Prostate gland (tissue), 2 donors: ENCODE measurements around the gene ANO6. TPM values are rescaled to one million over a fixed set of nuclear protein-coding genes. Genes with fewer than 3 reads are reported as not detected.

Source experiments
- DNase-seq: peaks from one replicate; pipeline ENCODE4 v3.0.0-alpha.2; 2019; ENCODE audit warnings: low spot score
- H3K27ac ChIP-seq, 2 donors: fragments of 200-600 bp; sonication (generic); 2 replicates each; pipeline ENCODE4 v1.5.1; 2017 to 2019
- H3K27me3 ChIP-seq: fragments of 200-600 bp; sonication (generic); replicated peaks from 2 replicates; pipeline ENCODE4 v1.5.1; 2019; ENCODE audit not compliant: insufficient read depth
- H3K36me3 ChIP-seq, 2 donors: fragments of 200-600 bp; sonication (generic); 1 replicate in 1 of 2; 2 replicates in 1 of 2; pipeline versions ENCODE4 v1.5.1 to v1.8.1; 2017 to 2019
- H3K4me1 ChIP-seq: fragments of 200-600 bp; sonication (generic); replicated peaks from 2 replicates; pipeline ENCODE4 v1.5.1; 2019
- H3K4me3 ChIP-seq, 2 donors: fragments of 200-600 bp; sonication (generic); 2 replicates each; pipeline ENCODE4 v1.5.1; 2017 to 2019
- H3K9me3 ChIP-seq: fragments of 200-600 bp; sonication (generic); 2 replicates; pipeline ENCODE4 v1.5.1; 2017
- POLR2A ChIP-seq: fragments of 450-650 bp; IDR thresholded peaks from one replicate; pipeline ENCODE4 v1.6.1; 2016; ENCODE audit warnings: antibody characterized with exemption, mild to moderate bottlenecking
- POLR2AphosphoS5 ChIP-seq: sonication (generic); formaldehyde crosslinking; IDR thresholded peaks from one replicate; pipeline ENCODE4 v1.6.1; 2017; ENCODE audit warnings: antibody characterized with exemption
- WGBS: methylation state at CpG from one replicate; pipeline ENCODE4 v1.1.5; 2018; 5-methylcytosine and 5-hydroxymethylcytosine counted together
- intact Hi-C: fragments of 100-400 bp; cut with DNase I; formaldehyde crosslinking; loops from one replicate; pipeline ENCODE4 v1.14.2; 2022
- total RNA-seq, 2 donors: library from RNA; depleted of rRNA; stranded (reverse); fragments of >200 nt; gene quantifications; one replicate each; pipeline ENCODE4 v1.1.0, GENCODE V29; 2016
- TF ChIP-seq, protein P1 (sequence below), 4 experiments: fragments of 200-600 bp in 2 of 4; fragments of 450-650 bp in 2 of 4; sonication (generic) in 2 of 4; IDR thresholded peaks; 1 replicate in 3 of 4; 2 replicates in 1 of 4; pipeline ENCODE4 v1.5.1; 2016 to 2019; ENCODE audit warnings: antibody characterized with exemption in 4 of 4, mild to moderate bottlenecking in 2 of 4, moderate library complexity in 2 of 4

The ANO6 gene
- total RNA-seq, 2 donors from 2014 or later, result 36.8 to 78.8 TPM

DNA sequence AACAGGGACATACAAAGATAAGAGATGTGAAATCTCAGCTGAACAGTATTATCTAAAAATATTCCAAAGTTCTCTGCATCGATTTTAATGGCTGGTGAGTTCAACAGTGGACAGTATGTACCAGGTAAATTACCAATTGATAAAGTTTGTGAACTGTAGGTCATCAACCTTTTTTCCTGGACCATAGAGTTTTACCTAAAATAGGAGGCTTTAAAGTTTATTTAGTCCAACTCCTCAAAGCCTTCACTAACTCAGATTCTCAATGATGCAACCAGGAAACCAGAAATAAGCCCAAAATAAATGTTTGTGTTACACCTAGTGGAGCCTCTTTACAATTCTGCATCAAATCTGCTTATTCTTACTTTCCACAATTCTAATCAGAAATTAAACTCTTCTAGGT is 205.8 kb downstream of the ANO6 start:
- 89% methylated on average over 1 of the region's 1 CpG for WGBS
- Histone ChIP-seq H3K4me1 (no peaks in the 10 kb centered on the region), H3K27ac (no peak overlapping the region), H3K27me3 (no peaks in the 10 kb centered on the region), H3K9me3 (no peaks in the 10 kb centered on the region), H3K4me3 (no peak overlapping the region), H3K36me3 (peaks cover 0 to 3% of the 10 kb centered on the region in 2 donors)
- TF ChIP-seq POLR2AphosphoS5 (no peak), POLR2A (no peak)
- TF ChIP-seq, protein P1, sequence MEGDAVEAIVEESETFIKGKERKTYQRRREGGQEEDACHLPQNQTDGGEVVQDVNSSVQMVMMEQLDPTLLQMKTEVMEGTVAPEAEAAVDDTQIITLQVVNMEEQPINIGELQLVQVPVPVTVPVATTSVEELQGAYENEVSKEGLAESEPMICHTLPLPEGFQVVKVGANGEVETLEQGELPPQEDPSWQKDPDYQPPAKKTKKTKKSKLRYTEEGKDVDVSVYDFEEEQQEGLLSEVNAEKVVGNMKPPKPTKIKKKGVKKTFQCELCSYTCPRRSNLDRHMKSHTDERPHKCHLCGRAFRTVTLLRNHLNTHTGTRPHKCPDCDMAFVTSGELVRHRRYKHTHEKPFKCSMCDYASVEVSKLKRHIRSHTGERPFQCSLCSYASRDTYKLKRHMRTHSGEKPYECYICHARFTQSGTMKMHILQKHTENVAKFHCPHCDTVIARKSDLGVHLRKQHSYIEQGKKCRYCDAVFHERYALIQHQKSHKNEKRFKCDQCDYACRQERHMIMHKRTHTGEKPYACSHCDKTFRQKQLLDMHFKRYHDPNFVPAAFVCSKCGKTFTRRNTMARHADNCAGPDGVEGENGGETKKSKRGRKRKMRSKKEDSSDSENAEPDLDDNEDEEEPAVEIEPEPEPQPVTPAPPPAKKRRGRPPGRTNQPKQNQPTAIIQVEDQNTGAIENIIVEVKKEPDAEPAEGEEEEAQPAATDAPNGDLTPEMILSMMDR (IDR thresholded peaks at IDR 0.05), result no peak
- intact Hi-C loops, result no loop called here
- DNase-seq, result no peak

DNA sequence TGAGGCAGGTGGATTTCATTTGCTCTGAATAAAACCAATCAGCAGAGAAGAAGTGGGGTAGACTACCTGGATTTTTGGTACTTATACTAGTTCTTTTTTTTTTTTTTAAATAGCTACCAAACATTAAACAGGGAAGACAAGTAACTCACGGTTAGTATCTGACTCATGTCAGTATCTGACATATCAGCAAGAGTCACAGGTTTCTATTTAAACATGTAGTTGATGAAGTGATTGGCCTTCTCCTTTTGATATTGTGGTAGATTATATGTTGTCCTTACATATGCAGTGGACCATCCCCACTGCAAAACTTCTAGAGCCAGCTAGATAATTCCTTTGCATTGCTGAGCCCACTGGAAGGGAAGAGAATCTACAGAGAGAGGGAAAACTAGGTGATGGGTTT is 208.0 kb downstream of the ANO6 start:
- WGBS, result 91% methylated on average over 1 of the region's 1 CpG
- Histone ChIP-seq H3K27me3 (no peaks in the 10 kb centered on the region), H3K27ac (no peak overlapping the region), H3K4me3 (no peak overlapping the region), H3K9me3 (no peaks in the 10 kb centered on the region), H3K4me1 (no peaks in the 10 kb centered on the region), H3K36me3 (peaks cover 0 to 9% of the 10 kb centered on the region in 2 donors)
- DNase-seq, result no peak
- intact Hi-C loops, result no loop called here
- no peak for TF ChIP-seq POLR2AphosphoS5
- TF ChIP-seq POLR2A, result no peak
- TF ChIP-seq, protein P1 (IDR thresholded peaks at IDR 0.05), result no peak

DNA sequence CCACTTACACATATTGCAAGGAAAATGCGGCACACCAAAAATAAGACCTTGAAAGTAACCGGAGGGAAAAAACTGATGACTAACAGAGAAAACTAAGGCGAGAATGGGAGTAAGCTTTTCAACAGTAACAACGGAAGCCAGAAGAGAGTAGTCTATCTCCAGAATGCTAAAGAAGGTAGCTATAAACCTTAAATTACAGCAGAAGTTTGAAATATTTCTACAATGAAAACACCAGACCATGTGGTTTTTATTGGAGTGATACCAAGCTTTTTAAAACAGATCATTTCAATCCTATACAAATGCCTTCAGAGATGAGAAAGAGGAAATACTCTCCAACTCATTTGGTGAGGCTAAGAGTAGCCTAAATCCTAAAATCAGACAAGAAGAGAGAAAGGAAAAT is 209.5 kb downstream of the ANO6 start:
- H3K4me1 ChIP-seq, result no peaks in the 10 kb centered on the region
- intact Hi-C loops, result no loop called here
- no peak for DNase-seq
- TF ChIP-seq POLR2A (no peak), POLR2AphosphoS5 (no peak)
- TF ChIP-seq, protein P1 (IDR thresholded peaks at IDR 0.05), result no peak
- no peaks in the 10 kb centered on the region for H3K27me3 ChIP-seq
- WGBS, result 92% methylated on average over 4 of the region's 4 CpGs
- no peak overlapping the region for H3K27ac ChIP-seq
- no peak overlapping the region for H3K4me3 ChIP-seq
- no peaks in the 10 kb centered on the region for H3K9me3 ChIP-seq
- H3K36me3 ChIP-seq, result peaks cover 0 to 9% of the 10 kb centered on the region in 2 donors

DNA sequence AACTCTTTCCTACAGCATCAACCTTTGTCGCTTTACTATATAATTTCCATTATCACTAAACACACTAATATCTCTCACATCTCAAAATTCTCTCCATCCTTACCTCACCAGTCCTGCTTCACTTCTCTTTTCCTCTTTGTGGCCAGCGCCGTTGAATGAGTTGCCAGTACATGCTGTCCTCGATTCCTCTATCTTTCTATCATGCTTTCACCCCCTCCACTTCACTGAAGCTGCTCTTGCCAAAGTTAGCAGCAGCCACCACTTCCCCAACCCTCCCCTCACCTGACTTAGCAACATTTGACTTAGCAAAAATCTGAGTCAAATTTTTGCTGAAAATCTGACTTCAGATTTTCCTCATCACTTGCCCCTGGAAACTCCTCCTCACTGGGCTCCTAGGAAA is 210.4 kb downstream of the ANO6 start:
- 89% methylated on average over 4 of the region's 4 CpGs for WGBS
- DNase-seq, result no peak
- Histone ChIP-seq H3K4me1 (no peaks in the 10 kb centered on the region), H3K27ac (no peak overlapping the region), H3K36me3 (peaks cover 0 to 9% of the 10 kb centered on the region in 2 donors), H3K9me3 (no peaks in the 10 kb centered on the region), H3K27me3 (no peaks in the 10 kb centered on the region), H3K4me3 (no peak overlapping the region)
- TF ChIP-seq POLR2A, result no peak
- TF ChIP-seq, protein P1 (IDR thresholded peaks at IDR 0.05), result no peak
- intact Hi-C loops, result no loop called here

DNA sequence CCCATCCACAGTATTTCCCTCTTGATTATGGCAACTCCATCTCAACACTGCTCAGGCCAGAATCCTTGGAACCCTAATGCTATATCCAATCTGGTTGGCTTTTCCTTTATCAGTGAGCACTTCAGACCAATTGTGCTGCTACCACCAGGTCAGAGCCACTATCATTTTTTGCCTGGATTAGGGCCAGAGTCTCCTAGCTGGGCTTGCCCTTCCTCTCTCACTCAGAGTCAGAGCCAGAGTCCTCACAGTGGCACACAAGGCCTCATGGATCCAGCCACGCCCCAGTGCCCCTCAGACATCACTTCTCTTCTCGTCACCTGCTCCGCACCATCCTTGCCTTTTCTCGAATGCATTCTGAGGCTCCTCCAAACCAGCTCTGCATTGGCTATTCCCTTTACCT is 211.1 kb downstream of the ANO6 start:
- TF ChIP-seq POLR2AphosphoS5 (no peak), POLR2A (no peak)
- TF ChIP-seq, protein P1 (IDR thresholded peaks at IDR 0.05), result no peak
- no peak for DNase-seq
- Histone ChIP-seq H3K27ac (no peak overlapping the region), H3K4me3 (no peak overlapping the region), H3K9me3 (no peaks in the 10 kb centered on the region), H3K36me3 (peaks cover 0 to 9% of the 10 kb centered on the region in 2 donors), H3K4me1 (no peaks in the 10 kb centered on the region), H3K27me3 (no peaks in the 10 kb centered on the region)
- WGBS, result 98% methylated on average over 4 of the region's 4 CpGs
- intact Hi-C loops, result no loop called here
